Measurements from ENCODE around the gene LETM1. TPM values are rescaled to one million over a fixed set of nuclear protein-coding genes. Genes with fewer than 3 reads are reported as not detected.
"Not testable (repeated sequence)": the region's sequence is repeated elsewhere in the genome, so short reads cannot be mapped to it uniquely, and the experiment has no call there.

The LETM1 gene
- total RNA-seq, 1 experiment from 2014 or later: 18.6 TPM

- Histone ChIP-seq H3K4me1 (replicated peaks) (no peaks in the 10 kb centered on the region), H3K27ac (no peak overlapping the region), H3K27me3 (replicated peaks) (no peaks in the 10 kb centered on the region), H3K9me3 (replicated peaks) (no peaks in the 10 kb centered on the region), H3K4me3 (no peak overlapping the region), H3K36me3 (peaks cover 3% of the 10 kb centered on the region; the same call in 1 of the 2 replicates)
- no peak for DNase-seq (ENCODE audit: low read depth in 1 of 2, low spot score in 2 of 2)
Measured at GRCh38 chr4:1839282-1839681, 16.7 kb downstream of the LETM1 start.

GRCh38 chr4:1837069-1837468 lies 18.9 kb downstream of the LETM1 start:
- peaks cover 11% of the 10 kb centered on the region for H3K36me3 ChIP-seq
- H3K4me1 ChIP-seq (replicated peaks): no peaks in the 10 kb centered on the region
- H3K4me3 ChIP-seq: no peak overlapping the region

GRCh38 chr4:1836650-1837049 lies 19.3 kb downstream of the LETM1 start:
- no peak overlapping the region for H3K4me3 ChIP-seq
- H3K27me3 ChIP-seq (replicated peaks): no peaks in the 10 kb centered on the region
- H3K27ac ChIP-seq: no peak overlapping the region
- H3K4me1 ChIP-seq (replicated peaks): no peaks in the 10 kb centered on the region
- DNase-seq (ENCODE audit: low read depth in 1 of 2, low spot score in 2 of 2): no peak
- H3K36me3 ChIP-seq: peaks cover 12% of the 10 kb centered on the region
- H3K9me3 ChIP-seq (replicated peaks): no peaks in the 10 kb centered on the region

More at GRCh38 chr4:1837069-1837468, 18.9 kb downstream of the LETM1 start:
- no peak overlapping the region for H3K27ac ChIP-seq
- no peaks in the 10 kb centered on the region for H3K9me3 ChIP-seq (replicated peaks)
- H3K27me3 ChIP-seq (replicated peaks): no peaks in the 10 kb centered on the region
- DNase-seq (ENCODE audit: low read depth in 1 of 2, low spot score in 2 of 2): no peak

- H3K4me3 ChIP-seq: not testable (repeated sequence)
Measured at GRCh38 chr4:1835836-1836235, 20.1 kb downstream of the LETM1 start.

GRCh38 chr4:1834047-1834775 lies 21.7 kb downstream of the LETM1 start:
- Histone ChIP-seq H3K4me3 (no peak overlapping the region), H3K36me3 (peaks cover 16% of the 10 kb centered on the region), H3K27ac (no peak overlapping the region), H3K9me3 (replicated peaks) (no peaks in the 10 kb centered on the region), H3K27me3 (replicated peaks) (no peaks in the 10 kb centered on the region), H3K4me1 (replicated peaks) (no peaks in the 10 kb centered on the region)
- no peak for DNase-seq (ENCODE audit: low read depth in 1 of 2, low spot score in 2 of 2)

More at GRCh38 chr4:1835836-1836235, 20.1 kb downstream of the LETM1 start:
- H3K27ac ChIP-seq; H3K27me3 ChIP-seq (replicated peaks); H3K4me1 ChIP-seq (replicated peaks); H3K9me3 ChIP-seq (replicated peaks); DNase-seq (ENCODE audit: low read depth in 1 of 2, low spot score in 2 of 2): not testable (repeated sequence)
- peaks cover 16% of the 10 kb centered on the region for H3K36me3 ChIP-seq

GRCh38 chr4:1833307-1834046 lies 22.5 kb downstream of the LETM1 start:
- H3K36me3 ChIP-seq: peaks cover 16% of the 10 kb centered on the region
- H3K27ac ChIP-seq: no peak overlapping the region
- no peaks in the 10 kb centered on the region for H3K9me3 ChIP-seq (replicated peaks)
- no peak for DNase-seq (ENCODE audit: low read depth in 1 of 2, low spot score in 2 of 2)
- H3K4me3 ChIP-seq: no peak overlapping the region
- H3K4me1 ChIP-seq (replicated peaks): no peaks in the 10 kb centered on the region
- no peaks in the 10 kb centered on the region for H3K27me3 ChIP-seq (replicated peaks)

GRCh38 chr4:1832690-1833089 lies 23.3 kb downstream of the LETM1 start:
- H3K27me3 ChIP-seq (replicated peaks): no peaks in the 10 kb centered on the region
- no peak overlapping the region for H3K27ac ChIP-seq
- no peak for DNase-seq (ENCODE audit: low read depth in 1 of 2, low spot score in 2 of 2)
- H3K4me1 ChIP-seq (replicated peaks): no peaks in the 10 kb centered on the region
- peaks cover 16% of the 10 kb centered on the region for H3K36me3 ChIP-seq
- no peaks in the 10 kb centered on the region for H3K9me3 ChIP-seq (replicated peaks)
- no peak overlapping the region for H3K4me3 ChIP-seq

- no peak overlapping the region for H3K27ac ChIP-seq
- H3K27me3 ChIP-seq (replicated peaks): no peaks in the 10 kb centered on the region
- no peaks in the 10 kb centered on the region for H3K9me3 ChIP-seq (replicated peaks)
- no peak overlapping the region for H3K4me3 ChIP-seq
- peaks cover 16% of the 10 kb centered on the region for H3K36me3 ChIP-seq
- no peak for DNase-seq (ENCODE audit: low read depth in 1 of 2, low spot score in 2 of 2)
- H3K4me1 ChIP-seq (replicated peaks): no peaks in the 10 kb centered on the region
Measured at GRCh38 chr4:1831331-1831730, 24.6 kb downstream of the LETM1 start.

- Histone ChIP-seq H3K4me3 (no peak overlapping the region), H3K9me3 (replicated peaks) (no peaks in the 10 kb centered on the region), H3K27me3 (replicated peaks) (no peaks in the 10 kb centered on the region), H3K36me3 (peaks cover 16% of the 10 kb centered on the region), H3K27ac (no peak overlapping the region), H3K4me1 (replicated peaks) (no peaks in the 10 kb centered on the region)
- no peak for DNase-seq (ENCODE audit: low read depth in 1 of 2, low spot score in 2 of 2)
Measured at GRCh38 chr4:1830642-1831228, 25.2 kb downstream of the LETM1 start.

GRCh38 chr4:1830234-1830633 lies 25.7 kb downstream of the LETM1 start:
- no peaks in the 10 kb centered on the region for H3K9me3 ChIP-seq (replicated peaks)
- no peak overlapping the region for H3K4me3 ChIP-seq
- no peaks in the 10 kb centered on the region for H3K27me3 ChIP-seq (replicated peaks)
- no peak for DNase-seq (ENCODE audit: low read depth in 1 of 2, low spot score in 2 of 2)
- H3K4me1 ChIP-seq (replicated peaks): no peaks in the 10 kb centered on the region
- no peak overlapping the region for H3K27ac ChIP-seq
- peaks cover 16% of the 10 kb centered on the region for H3K36me3 ChIP-seq

- H3K27ac ChIP-seq: no peak overlapping the region
- H3K9me3 ChIP-seq (replicated peaks): no peaks in the 10 kb centered on the region
- H3K4me3 ChIP-seq: no peak overlapping the region
- H3K4me1 ChIP-seq (replicated peaks): no peaks in the 10 kb centered on the region
- H3K27me3 ChIP-seq (replicated peaks): no peaks in the 10 kb centered on the region
- peaks cover 7% of the 10 kb centered on the region; the same call in 1 of the 2 replicates for H3K36me3 ChIP-seq
- no peak for DNase-seq (ENCODE audit: low read depth in 1 of 2, low spot score in 2 of 2)
Measured at GRCh38 chr4:1826531-1827350, 29.2 kb downstream of the LETM1 start.

- Histone ChIP-seq H3K4me3 (no peak overlapping the region), H3K27ac (no peak overlapping the region), H3K4me1 (replicated peaks) (no peaks in the 10 kb centered on the region), H3K36me3 (0 out of 2 replicates have a peak, but pooled peaks cover 3% of the 10 kb centered on the region), H3K27me3 (replicated peaks) (no peaks in the 10 kb centered on the region), H3K9me3 (replicated peaks) (no peaks in the 10 kb centered on the region)
- DNase-seq (ENCODE audit: low read depth in 1 of 2, low spot score in 2 of 2): no peak
Measured at GRCh38 chr4:1825326-1825725, 30.6 kb downstream of the LETM1 start.

GRCh38 chr4:1824746-1825145 lies 31.2 kb downstream of the LETM1 start:
- no peaks in the 10 kb centered on the region for H3K4me1 ChIP-seq (replicated peaks)
- H3K27ac ChIP-seq: no peak overlapping the region
- H3K27me3 ChIP-seq (replicated peaks): no peaks in the 10 kb centered on the region
- DNase-seq (ENCODE audit: low read depth in 1 of 2, low spot score in 2 of 2): no peak
- H3K4me3 ChIP-seq: no peak overlapping the region
- H3K36me3 ChIP-seq: 0 out of 2 replicates have a peak, but pooled peaks cover 3% of the 10 kb centered on the region
- H3K9me3 ChIP-seq (replicated peaks): no peaks in the 10 kb centered on the region

Data from SJSA1 (cell line).